Embryonic facial prominence (tissue), 1 donor: ENCODE measurements around the gene ZNF555.
"Not testable (repeated sequence)": the region's sequence is repeated elsewhere in the genome, so short reads cannot be mapped to it uniquely, and the experiment has no call there.

Experiments
- DNase-seq: peaks from one replicate; pipeline ENCODE4 v3.0.0-alpha.2; 2016; ENCODE audit errors: extremely low spot score

Gene ZNF555

GRCh38 chr19:2867025-2867991 lies 26.0 kb downstream of the ZNF555 start, which contains the start of gene ZNF556:
TSS of gene ZNF556 (plus strand) at chr19:2867335. CDS start at chr19:2867422, 87 bp downstream.
- DNase-seq, result no peak

GRCh38 chr19:2869618-2870017 lies 28.3 kb downstream of the ZNF555 start:
- no peak for DNase-seq

- not testable (repeated sequence) for DNase-seq
Measured at GRCh38 chr19:2872175-2872574, 30.9 kb downstream of the ZNF555 start.

- DNase-seq, result no peak
Measured at GRCh38 chr19:2877398-2878331, 36.4 kb downstream of the ZNF555 start.

DNA sequence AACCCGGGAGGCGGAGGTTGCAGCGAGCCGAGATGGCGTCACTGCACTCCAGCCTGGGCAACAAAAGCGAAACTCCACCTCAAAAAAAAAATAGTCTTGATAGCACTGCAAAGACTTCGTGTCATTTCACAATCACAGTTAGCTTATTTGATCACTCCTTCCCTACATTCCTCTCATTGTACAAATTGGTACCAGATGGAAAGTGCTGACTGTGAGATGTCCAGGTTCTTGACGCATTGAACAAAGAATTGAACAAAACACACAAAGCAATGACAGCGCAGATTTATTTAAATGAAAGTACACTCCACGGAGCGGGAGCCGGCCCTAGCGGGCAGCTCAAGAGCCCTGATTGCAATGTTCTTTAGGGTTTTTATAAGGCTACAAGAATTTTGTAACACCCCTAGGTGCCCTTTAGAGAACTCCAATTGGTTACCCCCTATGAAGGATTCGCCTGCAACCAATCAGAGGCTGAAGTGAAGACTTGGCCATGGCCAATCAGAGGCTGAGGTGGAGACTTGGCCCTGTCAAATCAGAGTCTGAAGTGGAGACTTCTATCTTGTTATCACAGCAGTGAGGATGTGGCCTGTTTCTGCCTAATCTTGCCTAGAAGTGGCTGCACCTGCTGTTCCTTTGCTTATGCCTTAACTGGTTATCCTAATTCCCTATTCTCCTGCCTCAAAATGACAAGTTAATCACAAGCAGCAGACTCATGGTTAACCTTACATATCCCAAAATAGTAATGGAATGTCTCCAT lies 42.6 kb downstream of the ZNF555 start:
- DNase-seq, result no peak

DNA sequence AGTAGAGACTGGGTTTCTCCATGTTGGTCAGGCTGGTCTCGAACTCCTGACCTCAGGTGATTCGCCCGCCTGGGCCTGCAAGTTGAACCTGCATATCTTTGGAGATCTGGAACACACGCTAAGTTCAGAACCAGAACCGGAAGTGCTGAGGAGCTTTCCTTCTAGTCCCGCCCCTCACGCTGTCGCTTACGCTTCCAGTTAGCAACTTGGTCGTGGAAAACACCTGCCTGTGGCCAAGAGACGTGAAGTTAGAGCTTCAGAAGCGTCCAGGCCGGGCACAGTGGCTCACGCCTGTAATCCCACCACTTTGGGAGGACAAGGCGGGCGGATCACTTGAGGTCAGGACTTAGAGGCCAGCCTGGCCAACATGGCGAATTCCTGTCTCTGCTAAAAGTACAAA lies 44.5 kb downstream of the ZNF555 start:
- no peak for DNase-seq

DNA sequence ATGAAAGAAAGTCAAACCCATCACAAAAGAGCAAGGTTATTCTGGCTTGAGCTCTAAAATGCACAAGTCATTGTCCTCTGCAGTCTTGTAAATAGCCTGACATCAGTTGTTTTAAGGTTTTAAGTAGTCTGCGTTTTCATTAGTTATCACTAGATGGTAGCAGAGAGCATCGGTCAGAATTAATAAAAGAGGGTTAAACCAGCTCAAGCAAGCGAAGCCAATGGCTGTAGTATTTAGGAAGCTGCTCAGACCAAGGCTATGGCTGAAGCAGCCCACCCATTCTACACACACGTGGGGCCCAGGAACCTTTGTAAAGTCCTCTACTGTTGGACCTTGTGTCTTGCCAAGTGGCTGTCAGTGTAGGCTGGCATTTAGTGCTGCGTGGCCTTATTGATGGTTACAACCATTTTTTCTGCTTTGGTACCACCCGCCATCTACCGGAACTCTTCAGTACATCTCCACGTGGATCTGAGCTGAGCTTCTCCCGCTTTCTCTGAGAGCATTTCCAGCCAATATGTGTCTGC lies 46.2 kb downstream of the ZNF555 start:
- no peak for DNase-seq

GRCh38 chr19:2888731-2889224 lies 47.5 kb downstream of the ZNF555 start:
- no peak for DNase-seq

DNA sequence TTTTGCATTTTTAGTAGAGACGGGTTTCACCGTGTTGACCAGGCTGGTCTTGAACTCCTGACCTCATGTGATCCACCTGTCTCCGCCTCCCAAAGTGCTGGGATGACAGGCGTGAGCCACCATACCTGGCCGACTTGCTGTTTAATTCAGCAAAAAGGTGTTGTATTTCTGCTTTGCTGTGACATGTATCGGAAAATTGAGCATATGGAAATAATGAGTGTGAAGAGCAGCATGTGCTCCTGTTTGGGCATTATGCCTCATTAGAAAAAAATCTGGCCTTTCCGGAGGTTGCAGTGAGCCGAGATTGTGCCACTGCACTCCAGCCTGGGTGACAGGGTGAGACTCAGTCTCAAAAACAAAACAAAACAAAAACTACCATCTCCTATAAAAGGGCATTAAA lies 49.3 kb downstream of the ZNF555 start:
- DNase-seq, result not testable (repeated sequence)

- DNase-seq, result no peak
Measured at GRCh38 chr19:2896694-2897093, 55.4 kb downstream of the ZNF555 start.

DNA sequence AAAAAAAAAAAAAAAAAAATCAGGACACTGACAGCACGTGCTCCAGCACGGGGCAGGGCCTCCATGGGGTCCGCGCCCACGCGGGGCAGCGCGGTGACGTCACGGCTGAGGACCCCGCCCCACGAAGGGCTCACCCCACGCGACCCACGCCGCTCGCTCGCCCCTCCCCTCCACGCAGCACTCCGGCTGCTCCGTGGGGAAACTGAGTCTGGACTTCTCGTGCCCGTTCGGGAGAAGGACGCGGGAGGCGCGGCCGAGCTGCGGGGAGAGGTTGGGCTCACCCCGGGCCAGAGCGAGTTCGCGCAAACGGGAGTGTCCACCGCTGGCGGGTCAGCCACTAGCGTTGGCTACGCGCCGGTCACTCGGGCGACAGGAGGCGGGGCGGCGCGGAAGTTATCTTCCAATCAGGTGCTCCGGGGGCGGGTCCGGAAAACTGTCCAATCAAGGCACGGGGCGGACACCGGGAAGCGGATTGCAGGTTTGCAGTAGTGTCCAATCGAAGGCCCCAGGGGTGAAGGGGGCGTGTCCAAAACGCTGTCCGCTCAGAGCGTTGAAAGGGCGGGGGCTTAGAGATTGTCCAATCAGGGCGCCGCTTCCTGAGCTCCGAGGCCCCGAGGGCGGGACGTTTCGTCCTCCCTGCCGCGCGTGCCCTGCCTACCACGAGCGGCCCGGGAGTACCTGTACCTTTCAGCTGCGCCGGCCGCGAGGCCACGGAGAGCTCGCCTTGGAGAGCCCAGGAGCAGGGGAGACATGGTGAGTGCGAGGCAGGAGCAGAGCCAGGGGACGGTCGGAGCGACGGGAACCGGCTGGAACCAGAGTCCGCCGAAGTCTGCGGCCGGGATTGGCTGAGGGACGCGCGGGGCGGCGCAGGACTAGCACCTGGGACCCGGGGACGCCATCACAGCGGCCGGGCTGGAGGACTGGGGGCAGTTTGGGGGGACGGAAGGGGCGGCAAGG lies 59.3 kb downstream of the ZNF555 start, which contains the start of gene ZNF57:
TSS of gene ZNF57 (plus strand) at position 633 of the 957 bp plus-strand sequence. CDS start at position 751, 118 bp downstream.
- DNase-seq, result peak; percentile 94

- no peak for DNase-seq
Measured at GRCh38 chr19:2902590-2903218, 61.4 kb downstream of the ZNF555 start.

DNA sequence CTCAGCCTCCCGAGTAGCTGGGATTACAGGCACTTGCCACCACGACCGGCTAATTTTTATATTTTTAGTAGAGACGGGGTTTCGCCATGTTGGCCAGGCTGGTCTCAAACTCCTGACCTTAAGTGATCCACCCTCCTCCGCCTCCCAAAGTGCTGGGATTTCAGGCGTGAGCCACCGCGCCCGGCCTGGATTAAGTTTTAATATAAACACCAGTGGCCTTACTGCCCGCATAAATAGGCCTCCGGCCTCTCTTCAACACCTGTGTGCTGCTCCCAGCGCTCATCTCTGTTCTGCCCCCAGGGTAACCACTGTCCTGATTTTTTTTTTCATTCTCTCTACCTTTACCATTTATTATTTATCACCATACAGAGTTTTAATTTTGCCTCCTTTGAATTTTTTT lies 62.1 kb downstream of the ZNF555 start:
- not testable (repeated sequence) for DNase-seq

DNA sequence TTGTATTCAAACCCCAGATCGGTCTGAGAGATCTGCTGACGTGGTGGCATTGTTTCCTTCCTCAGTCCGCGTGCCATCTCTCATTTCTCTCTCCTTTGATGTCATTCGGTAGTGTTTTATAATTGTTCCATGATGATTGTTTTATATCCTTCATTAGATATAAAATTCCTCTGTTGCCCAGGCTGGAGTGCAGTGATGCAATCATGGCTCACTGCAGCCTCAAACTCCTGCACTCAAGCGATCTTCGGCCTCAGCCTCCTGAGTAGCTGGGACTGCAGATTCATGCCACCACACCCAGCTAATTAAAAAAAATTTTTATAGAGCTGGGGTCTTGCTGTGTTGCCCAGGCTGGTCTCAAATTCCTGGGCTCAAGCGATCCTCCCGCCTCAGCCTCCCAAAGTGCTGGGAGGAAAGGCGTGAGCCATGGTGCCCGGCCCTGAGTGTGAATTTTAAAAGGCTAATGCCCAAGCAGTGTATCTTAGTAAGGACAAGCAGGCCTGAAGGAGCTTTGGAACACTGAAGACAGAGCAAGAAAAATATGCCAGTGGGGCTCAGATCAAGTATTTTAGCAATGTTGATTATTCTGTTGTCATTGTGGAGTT lies 64.7 kb downstream of the ZNF555 start:
- DNase-seq, result no peak

- no peak for DNase-seq
Measured at GRCh38 chr19:2906631-2907195, 65.4 kb downstream of the ZNF555 start.
